K562 (cell line): Measurements from ENCODE around the gene OTOG. TPM values are rescaled to one million over a fixed set of nuclear protein-coding genes. Genes with fewer than 3 reads are reported as not detected.

ENCODE experiments used
- ATAC-seq: fragments of 200-7000 bp; cut with Tn5 transposase; 3 replicates; pipeline ENCODE4 v1.9.1; 2020; ENCODE audit warnings: moderate library complexity
- BruUV-seq: library from RNA; stranded (reverse); fragments of 400-500 nt; replicated peaks from 2 replicates; lab custom pipeline; 2021; lab: Mats Ljungman, UMichigan
- CTCF ChIA-PET: fragments of 300-600 bp; formaldehyde crosslinking; extraction: SDS; loops from one replicate; lab custom pipeline; 2021; ENCODE audit warnings: low intra/inter-chr PET ratio; lab: Yijun Ruan, JAX
- POLR2A ChIA-PET: fragments of 300-600, 350-650 bp; sonication (Branson Sonifier 250); formaldehyde crosslinking; extraction: SDS; loops from one replicate; lab custom pipeline; 2021; ENCODE audit warnings: antibody characterized with exemption, inconsistent platforms; lab: Yijun Ruan, JAX
- DNase-seq, 4 experiments: peaks; one replicate each; pipeline versions ENCODE4 v3.0.0 to v3.0.0-alpha.2; 2011 to 2018; ENCODE audit warnings: low spot score in 3 of 4, mixed read lengths in 3 of 4; ENCODE audit errors: extremely low read depth in 1 of 4
- FAIRE-seq: peaks from 2 replicates; lab custom pipeline; 2011; peaks lifted over from hg19 to GRCh38; lab: Jason Lieb, UNC
- H2AFZ ChIP-seq: 2 replicates; pipeline ENCODE4 v1.6.0; 2011; ENCODE audit warnings: low read depth, low read length, control low read depth, inconsistent platforms
- H3K27ac ChIP-seq: fragments of 200-600 bp; 3 replicates; pipeline ENCODE4 v1.8.0; 2011; ENCODE audit warnings: low read depth, mild to moderate bottlenecking, control low read depth, inconsistent platforms, low read length, moderate library complexity, mixed read lengths; ENCODE audit errors: extremely low read depth
- H3K27me3 ChIP-seq, 2 experiments: fragments of 300-600 bp in 1 of 2; 2 replicates in 1 of 2; 3 replicates in 1 of 2; pipeline versions ENCODE4 v1.6.0 to v1.8.0; 2011; ENCODE audit warnings: inconsistent platforms in 2 of 2, low read length in 2 of 2, mild to moderate bottlenecking in 1 of 2, mixed read lengths in 1 of 2, moderate library complexity in 1 of 2; ENCODE audit not compliant: control insufficient read depth in 2 of 2, insufficient read depth in 2 of 2
- H3K36me3 ChIP-seq: fragments of 300-600 bp; 3 replicates; pipeline ENCODE4 v1.8.0; 2011; ENCODE audit warnings: mild to moderate bottlenecking, low read length, inconsistent platforms; ENCODE audit not compliant: control insufficient read depth, insufficient read depth
- H3K4me1 ChIP-seq, 2 experiments: fragments of 200-600 bp in 1 of 2; replicated peaks in 1 of 2; 2 replicates in 1 of 2; 3 replicates in 1 of 2; pipeline versions ENCODE4 v1.5.1 to v1.8.0; 2011; ENCODE audit warnings: inconsistent platforms in 2 of 2, low read length in 2 of 2, mild to moderate bottlenecking in 1 of 2, mixed read lengths in 1 of 2, moderate library complexity in 1 of 2; ENCODE audit not compliant: control insufficient read depth in 2 of 2, insufficient read depth in 2 of 2
- H3K4me2 ChIP-seq: 2 replicates; pipeline ENCODE4 v1.6.1; 2011; ENCODE audit warnings: low read length, control low read depth, inconsistent platforms, mixed read lengths; ENCODE audit not compliant: insufficient read depth
- H3K4me3 ChIP-seq: fragments of 200-600 bp; sonication (generic), shearing (Covaris generic); 2 replicates; pipeline ENCODE4 v1.5.1; 2016; ENCODE audit warnings: control low read depth, inconsistent platforms
- H3K79me2 ChIP-seq: fragments of 200-600 bp; 3 replicates; pipeline ENCODE4 v1.8.0; 2011; ENCODE audit warnings: low read length, inconsistent platforms; ENCODE audit not compliant: control insufficient read depth, insufficient read depth
- H3K9ac ChIP-seq, 2 experiments: 2 replicates each; pipeline versions ENCODE4 v1.6.0 to v1.6.1; 2011; ENCODE audit warnings: low read depth in 2 of 2, low read length in 2 of 2, control low read depth in 1 of 2, inconsistent platforms in 1 of 2, mild to moderate bottlenecking in 1 of 2, mixed read lengths in 1 of 2; ENCODE audit not compliant: insufficient read depth in 1 of 2
- H3K9me1 ChIP-seq: one replicate; pipeline ENCODE4 v1.6.0; 2011; ENCODE audit warnings: inconsistent platforms, mild to moderate bottlenecking, low read length, moderate library complexity; ENCODE audit not compliant: control insufficient read depth, insufficient read depth
- H3K9me3 ChIP-seq: replicated peaks from 2 replicates; pipeline ENCODE4 v1.5.1; 2011; ENCODE audit warnings: low read depth, low read length, inconsistent platforms; ENCODE audit not compliant: control insufficient read depth, insufficient read depth
- H4K20me1 ChIP-seq: replicated peaks from 2 replicates; pipeline ENCODE4 v1.6.1; 2011; ENCODE audit warnings: low read length, inconsistent platforms, mixed read lengths; ENCODE audit not compliant: control insufficient read depth, insufficient read depth
- ATF2 ChIP-seq: sonication (generic); formaldehyde crosslinking; IDR thresholded peaks from 2 replicates; pipeline ENCODE4 v1.8.1; 2022; ENCODE audit warnings: missing genetic modification reagents
- CHD1 ChIP-seq: fragments of 200-600 bp; sonication (generic); IDR thresholded peaks from one replicate; pipeline ENCODE4 v1.6.1; 2012; ENCODE audit warnings: mild to moderate bottlenecking, moderate library complexity, low read length, inconsistent platforms
- FOXP4 ChIP-seq: sonication (generic); formaldehyde crosslinking; IDR thresholded peaks from 2 replicates; pipeline ENCODE4 v1.8.0; 2022; ENCODE audit warnings: mild to moderate bottlenecking, missing genetic modification reagents, borderline replicate concordance
- MAFK ChIP-seq: IDR thresholded peaks from 2 replicates; pipeline ENCODE4 v1.6.1; 2011; ENCODE audit warnings: low read length, improper control_type of control experiment
- MCM2 ChIP-seq: fragments of 450-650 bp; IDR thresholded peaks from 2 replicates; pipeline ENCODE4 v1.6.1; 2017; ENCODE audit warnings: low read depth, mild to moderate bottlenecking
- POLR3G ChIP-seq: IDR thresholded peaks from 2 replicates; pipeline ENCODE4 v1.6.1; 2011; ENCODE audit not compliant: insufficient read length, insufficient replicate concordance; ENCODE audit errors: extremely low read depth
- TCF7L2 ChIP-seq: fragments of 150-350 bp; IDR thresholded peaks from 2 replicates; pipeline ENCODE4 v1.6.1; 2016; ENCODE audit warnings: low read depth, mild to moderate bottlenecking, low read length, moderate library complexity
- ZBTB33 ChIP-seq: sonication (generic); formaldehyde crosslinking; IDR thresholded peaks from 2 replicates; pipeline ENCODE4 v1.8.1; 2023; ENCODE audit warnings: mild to moderate bottlenecking, missing genetic modification reagents
- ZNF740 ChIP-seq, 3 experiments: fragments of 200-800 bp in 1 of 3; sonication (Bioruptor generic) in 1 of 3; sonication (generic) in 1 of 3; formaldehyde crosslinking in 1 of 3; IDR thresholded peaks; 2 replicates each; pipeline versions ENCODE4 v1.6.1 to v1.8.0; 2016 to 2022; ENCODE audit warnings: mild to moderate bottlenecking in 2 of 3, missing compliant biosample characterization in 2 of 3, missing genetic modification characterization in 2 of 3, missing genetic modification reagents in 1 of 3
- WGBS: fragments of 100-300 bp; shearing (Covaris generic); methylation state at CpG from one replicate; pipeline ENCODE4 v1.1.6; 2016; ENCODE audit warnings: low coverage, mixed read lengths; ENCODE audit not compliant: insufficient coverage; ENCODE audit errors: missing lambda C conversion rate; 5-methylcytosine and 5-hydroxymethylcytosine counted together
- in situ Hi-C: fragments of 300-500 bp; cut with MboI; formaldehyde crosslinking; loops from 4 replicates; pipeline ENCODE4 v1.15.0; 2018; ENCODE audit warnings: inconsistent platforms, mixed read lengths
- intact Hi-C: fragments of 100-400 bp; cut with micrococcal nuclease; formaldehyde crosslinking; loops from 2 replicates; pipeline ENCODE4 v1.14.2; 2022
- polyA plus RNA-seq, 8 experiments: library from polyadenylated mRNA; depleted of rRNA in 4 of 8; stranded (reverse) in 5 of 8; unstranded in 3 of 8; fragments of >200 nt; fragmentation: Nextera tagmentation in 2 of 8; fragmentation: Illumina TruSeq in 1 of 8; extraction: Ambion mirVana in 2 of 8; extraction: Trizol in 1 of 8; gene quantifications; 2 replicates each; pipeline versions ENCODE4 v1.2.1 to v1.2.3, GENCODE V29; 2011 to 2014; ENCODE audit warnings: inconsistent platforms in 1 of 8, missing spikeins in 1 of 8
- total RNA-seq, 7 experiments: library from RNA; depleted of rRNA in 6 of 7; stranded (reverse); fragments of >200 nt in 6 of 7; fragmentation: Illumina TruSeq in 2 of 7; extraction: Trizol in 2 of 7; gene quantifications; 2 replicates each; pipeline versions ENCODE4 v1.2.1 to v1.2.3, GENCODE V29; 2011 to 2021; ENCODE audit warnings: low replicate concordance in 1 of 7

OTOG gene
- total and polyA plus RNA-seq, 9 of the 15 experiments (the other 6 are each of a cell fraction or from before 2014, with no cell fraction given): not detected

- H3K27ac ChIP-seq: no peak overlapping the region
- DNase-seq (no peak), FAIRE-seq (no peak), ATAC-seq (no peak)
- intact Hi-C loops (no loop called here), in situ Hi-C loops (no loop called here)
- peaks cover 6% of the 10 kb centered on the region; the same call in 1 of the 2 replicates for H4K20me1 ChIP-seq
- H3K79me2 ChIP-seq: no peaks in the 10 kb centered on the region
- no peaks in the 10 kb centered on the region for H3K36me3 ChIP-seq
- H3K4me2 ChIP-seq: no peak overlapping the region
- TF ChIP-seq ZNF740 (CRISPR knock-in tag; IDR thresholded peaks at IDR 0.05) (no peak), ZNF740 (tag; IDR thresholded peaks at IDR 0.05) (no peak), MCM2 (no peak), TCF7L2 (no peak), POLR3G (no peak), ATF2 (CRISPR knock-in tag) (no peak), CHD1 (no peak), ZBTB33 (CRISPR knock-in tag) (no peak), MAFK (no peak), FOXP4 (no peak)
- no peak overlapping the region for H3K9ac ChIP-seq
- POLR2A ChIA-PET: interaction anchor here (1.8 kb wide), 1 partner anchor 10 kb away, joined by 3 read pairs; no protein-coding TSS in a partner anchor
- BruUV-seq: no TSS peak
- H3K4me3 ChIP-seq: no peak overlapping the region
- no peaks in the 10 kb centered on the region for H3K9me3 ChIP-seq
- H3K4me1 ChIP-seq: no peaks in the 10 kb centered on the region; a peak in 1 of 5 replicates
- CTCF ChIA-PET: no interaction called here
- no peaks in the 10 kb centered on the region for H3K9me1 ChIP-seq
- WGBS: 1% methylated on average over 7 of the region's 7 CpGs
- H2AFZ ChIP-seq: no peak overlapping the region
- H3K27me3 ChIP-seq: peaks cover 2 to 24% of the 10 kb centered on the region in 2 experiments; a peak in 2 of 5 replicates
Observed at GRCh38 chr11:17553249-17553546, 6.1 kb downstream of the OTOG start.
